WTC11 (cell line): ENCODE data around the gene LAMA2. TPM values are rescaled to one million over a fixed set of nuclear protein-coding genes. Genes with fewer than 3 reads are reported as not detected.

ENCODE experiments used
- ATAC-seq: fragments of 200-7000 bp; cut with Tn5 transposase; 2 replicates; pipeline ENCODE4 v1.10.0; 2021; ENCODE audit warnings: mild to moderate bottlenecking, moderate library complexity
- CTCF ChIA-PET: fragments of 300-600 bp; sonication (Branson Sonifier 250); formaldehyde crosslinking; loops from one replicate; lab custom pipeline; 2021; ENCODE audit warnings: antibody characterized with exemption; lab: Charles Lee
- POLR2A ChIA-PET: fragments of 350-600 bp; sonication (Branson Sonifier 250); formaldehyde crosslinking; loops from one replicate; lab custom pipeline; 2021; ENCODE audit warnings: antibody characterized with exemption; lab: Charles Lee
- DNase-seq: peaks from one replicate; pipeline ENCODE4 v3.0.0; 2021; ENCODE audit warnings: low spot score
- H3K27ac Mint-ChIP-seq: 2 replicates; pipeline ENCODE4 v1.8.0; 2021; ENCODE audit warnings: mixed read lengths
- H3K27me3 Mint-ChIP-seq: 2 replicates; pipeline ENCODE4 v1.8.0; 2021; ENCODE audit warnings: low read depth, mild to moderate bottlenecking, moderate library complexity, mixed read lengths
- H3K36me3 Mint-ChIP-seq: 2 replicates; pipeline ENCODE4 v1.8.0; 2021; ENCODE audit warnings: mixed read lengths
- H3K4me1 Mint-ChIP-seq: 2 replicates; pipeline ENCODE4 v1.8.0; 2022; ENCODE audit warnings: mixed read lengths
- H3K4me3 Mint-ChIP-seq: 2 replicates; pipeline ENCODE4 v1.8.0; 2021; ENCODE audit warnings: mild to moderate bottlenecking, moderate library complexity, mixed read lengths
- H3K9me3 Mint-ChIP-seq: 2 replicates; pipeline ENCODE4 v1.8.0; 2021; ENCODE audit warnings: mixed read lengths
- CDX4 ChIP-seq: fragments of 250-450 bp; sonication (Bioruptor Pico); IDR thresholded peaks from 2 replicates; pipeline ENCODE4 v1.9.0; 2021; ENCODE audit warnings: moderate library complexity, mild to moderate bottlenecking, inconsistent platforms, borderline replicate concordance
- CREM ChIP-seq: sonication (generic); formaldehyde crosslinking; IDR thresholded peaks from 2 replicates; pipeline ENCODE4 v1.8.1; 2022; ENCODE audit warnings: mild to moderate bottlenecking, missing genetic modification reagents, moderate library complexity
- EMX1 ChIP-seq: fragments of 250-450 bp; sonication (Bioruptor Pico); IDR thresholded peaks from 2 replicates; pipeline ENCODE4 v1.8.0; 2021; ENCODE audit warnings: mild to moderate bottlenecking
- ESRRA ChIP-seq: sonication (generic); formaldehyde crosslinking; IDR thresholded peaks from 2 replicates; pipeline ENCODE4 v1.8.1; 2022; ENCODE audit warnings: mild to moderate bottlenecking, missing genetic modification reagents, borderline replicate concordance
- ETV6 ChIP-seq: sonication (generic); formaldehyde crosslinking; IDR thresholded peaks from 2 replicates; pipeline ENCODE4 v1.8.1; 2022; ENCODE audit warnings: mild to moderate bottlenecking, missing genetic modification reagents
- FOXK1 ChIP-seq: sonication (generic); formaldehyde crosslinking; IDR thresholded peaks from 2 replicates; pipeline ENCODE4 v1.8.0; 2022; ENCODE audit warnings: mild to moderate bottlenecking, moderate library complexity, missing genetic modification reagents
- GABPB1 ChIP-seq: sonication (generic); formaldehyde crosslinking; IDR thresholded peaks from 2 replicates; pipeline ENCODE4 v1.8.1; 2023; ENCODE audit warnings: mild to moderate bottlenecking, missing genetic modification reagents
- NR1H2 ChIP-seq: sonication (generic); formaldehyde crosslinking; IDR thresholded peaks from 2 replicates; pipeline ENCODE4 v1.9.0; 2021; ENCODE audit warnings: mild to moderate bottlenecking, moderate library complexity, missing genetic modification reagents
- NR3C1 ChIP-seq: sonication (generic); formaldehyde crosslinking; conservative IDR thresholded peaks from 2 replicates; pipeline ENCODE4 v1.8.1; 2023; ENCODE audit warnings: low read depth, mild to moderate bottlenecking, missing genetic modification reagents
- PRRX2 ChIP-seq: fragments of 250-450 bp; sonication (Bioruptor Pico); IDR thresholded peaks from 2 replicates; pipeline ENCODE4 v1.8.0; 2021; ENCODE audit warnings: mild to moderate bottlenecking
- SMAD3 ChIP-seq: sonication (generic); formaldehyde crosslinking; IDR thresholded peaks from 2 replicates; pipeline ENCODE4 v1.8.0; 2022; ENCODE audit warnings: missing genetic modification reagents, mild to moderate bottlenecking, borderline replicate concordance
- TP53 ChIP-seq: sonication (generic); formaldehyde crosslinking; IDR thresholded peaks from 2 replicates; pipeline ENCODE4 v1.8.1; 2023; ENCODE audit warnings: mild to moderate bottlenecking, missing genetic modification reagents
- USF1 ChIP-seq: sonication (generic); formaldehyde crosslinking; IDR thresholded peaks from 2 replicates; pipeline ENCODE4 v1.8.0; 2022; ENCODE audit warnings: mild to moderate bottlenecking, missing genetic modification reagents
- USF2 ChIP-seq: sonication (generic); formaldehyde crosslinking; IDR thresholded peaks from 2 replicates; pipeline ENCODE4 v1.8.1; 2023; ENCODE audit warnings: mild to moderate bottlenecking, missing genetic modification reagents, moderate library complexity
- ZNF138 ChIP-seq: sonication (generic); formaldehyde crosslinking; conservative IDR thresholded peaks from 2 replicates; pipeline ENCODE4 v1.8.1; 2022; ENCODE audit warnings: mild to moderate bottlenecking, moderate library complexity, missing genetic modification reagents
- ZNF219 ChIP-seq: sonication (generic); formaldehyde crosslinking; IDR thresholded peaks from 2 replicates; pipeline ENCODE4 v1.8.0; 2023; ENCODE audit warnings: missing genetic modification reagents, mild to moderate bottlenecking, borderline replicate concordance
- ZNF263 ChIP-seq: sonication (generic); formaldehyde crosslinking; IDR thresholded peaks from 2 replicates; pipeline ENCODE4 v1.8.1; 2022; ENCODE audit warnings: low read depth, mild to moderate bottlenecking, moderate library complexity, missing genetic modification reagents
- ZNF671 ChIP-seq: fragments of 250-450 bp; sonication (Bioruptor Pico); IDR thresholded peaks from 2 replicates; pipeline ENCODE4 v1.8.0; 2021; ENCODE audit warnings: mild to moderate bottlenecking
- total RNA-seq: library from RNA; stranded (reverse); gene quantifications from 3 replicates; pipeline ENCODE4 v1.2.3, GENCODE V29; 2021
- TF ChIP-seq, protein P1 (sequence below): sonication (generic); formaldehyde crosslinking; IDR thresholded peaks from 2 replicates; pipeline ENCODE4 v1.8.1; 2023; ENCODE audit warnings: mild to moderate bottlenecking, moderate library complexity, missing genetic modification reagents
- TF ChIP-seq, protein P2 (sequence below): fragments of 250-450 bp; sonication (Bioruptor Pico); IDR thresholded peaks from 2 replicates; pipeline ENCODE4 v1.9.0; 2021; ENCODE audit warnings: mild to moderate bottlenecking
- TF ChIP-seq, protein P3 (sequence below): sonication (generic); formaldehyde crosslinking; conservative IDR thresholded peaks from 2 replicates; pipeline ENCODE4 v1.8.1; 2023; ENCODE audit warnings: mild to moderate bottlenecking, low read depth, missing genetic modification reagents, moderate library complexity
- TF ChIP-seq, protein P4 (sequence below): sonication (generic); formaldehyde crosslinking; IDR thresholded peaks from 2 replicates; pipeline ENCODE4 v1.8.0; 2022; ENCODE audit warnings: mild to moderate bottlenecking, missing genetic modification reagents
- TF ChIP-seq, protein P5 (sequence below): sonication (generic); formaldehyde crosslinking; conservative IDR thresholded peaks from 2 replicates; pipeline ENCODE4 v1.8.1; 2022; ENCODE audit warnings: mild to moderate bottlenecking, missing genetic modification reagents
- TF ChIP-seq, protein P6 (sequence below): fragments of 250-450 bp; sonication (Bioruptor Pico); conservative IDR thresholded peaks from 2 replicates; pipeline ENCODE4 v1.9.0; 2021; ENCODE audit warnings: mild to moderate bottlenecking

Gene LAMA2
- total RNA-seq, 1 experiment from 2014 or later = 6.6 TPM

DNA sequence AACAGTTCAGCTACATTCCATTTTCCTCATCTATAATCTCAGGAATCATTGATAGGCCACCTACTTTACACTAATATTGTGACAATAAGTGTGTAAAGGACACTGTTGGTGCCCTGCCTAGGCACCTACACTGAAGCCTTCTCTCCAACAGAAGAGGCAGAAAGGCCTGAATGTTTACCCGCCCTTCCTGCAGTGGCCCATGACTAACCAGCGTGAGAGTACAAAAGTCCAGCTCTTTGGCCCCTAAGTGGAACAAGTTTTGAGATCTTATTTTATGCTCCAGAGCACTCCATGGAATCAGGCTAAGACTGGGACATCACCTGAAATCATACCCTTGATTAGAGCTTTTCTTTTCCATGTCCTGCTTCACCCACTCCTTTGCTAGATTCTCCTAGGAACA is 467.3 kb downstream of the LAMA2 start:
- H3K27me3 Mint-ChIP-seq = no peaks in the 10 kb centered on the region
- no peak for DNase-seq
- peaks cover 2% of the 10 kb centered on the region for H3K4me1 Mint-ChIP-seq
- TF ChIP-seq CREM (CRISPR knock-in tag) (no peak), ETV6 (CRISPR knock-in tag) (no peak), GABPB1 (CRISPR knock-in tag) (no peak), ZNF671 (CRISPR knock-in tag) (no peak), ZNF138 (CRISPR knock-in tag) (no peak), USF2 (CRISPR knock-in tag) (no peak), EMX1 (no peak), FOXK1 (no peak), NR3C1 (CRISPR knock-in tag) (no peak), TP53 (CRISPR knock-in tag) (no peak), PRRX2 (no peak)
- TF ChIP-seq, protein P1, sequence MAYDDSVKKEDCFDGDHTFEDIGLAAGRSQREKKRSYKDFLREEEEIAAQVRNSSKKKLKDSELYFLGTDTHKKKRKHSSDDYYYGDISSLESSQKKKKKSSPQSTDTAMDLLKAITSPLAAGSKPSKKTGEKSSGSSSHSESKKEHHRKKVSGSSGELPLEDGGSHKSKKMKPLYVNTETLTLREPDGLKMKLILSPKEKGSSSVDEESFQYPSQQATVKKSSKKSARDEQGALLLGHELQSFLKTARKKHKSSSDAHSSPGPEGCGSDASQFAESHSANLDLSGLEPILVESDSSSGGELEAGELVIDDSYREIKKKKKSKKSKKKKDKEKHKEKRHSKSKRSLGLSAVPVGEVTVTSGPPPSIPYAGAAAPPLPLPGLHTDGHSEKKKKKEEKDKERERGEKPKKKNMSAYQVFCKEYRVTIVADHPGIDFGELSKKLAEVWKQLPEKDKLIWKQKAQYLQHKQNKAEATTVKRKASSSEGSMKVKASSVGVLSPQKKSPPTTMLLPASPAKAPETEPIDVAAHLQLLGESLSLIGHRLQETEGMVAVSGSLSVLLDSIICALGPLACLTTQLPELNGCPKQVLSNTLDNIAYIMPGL (CRISPR knock-in tag) = no peak
- TF ChIP-seq, protein P2, sequence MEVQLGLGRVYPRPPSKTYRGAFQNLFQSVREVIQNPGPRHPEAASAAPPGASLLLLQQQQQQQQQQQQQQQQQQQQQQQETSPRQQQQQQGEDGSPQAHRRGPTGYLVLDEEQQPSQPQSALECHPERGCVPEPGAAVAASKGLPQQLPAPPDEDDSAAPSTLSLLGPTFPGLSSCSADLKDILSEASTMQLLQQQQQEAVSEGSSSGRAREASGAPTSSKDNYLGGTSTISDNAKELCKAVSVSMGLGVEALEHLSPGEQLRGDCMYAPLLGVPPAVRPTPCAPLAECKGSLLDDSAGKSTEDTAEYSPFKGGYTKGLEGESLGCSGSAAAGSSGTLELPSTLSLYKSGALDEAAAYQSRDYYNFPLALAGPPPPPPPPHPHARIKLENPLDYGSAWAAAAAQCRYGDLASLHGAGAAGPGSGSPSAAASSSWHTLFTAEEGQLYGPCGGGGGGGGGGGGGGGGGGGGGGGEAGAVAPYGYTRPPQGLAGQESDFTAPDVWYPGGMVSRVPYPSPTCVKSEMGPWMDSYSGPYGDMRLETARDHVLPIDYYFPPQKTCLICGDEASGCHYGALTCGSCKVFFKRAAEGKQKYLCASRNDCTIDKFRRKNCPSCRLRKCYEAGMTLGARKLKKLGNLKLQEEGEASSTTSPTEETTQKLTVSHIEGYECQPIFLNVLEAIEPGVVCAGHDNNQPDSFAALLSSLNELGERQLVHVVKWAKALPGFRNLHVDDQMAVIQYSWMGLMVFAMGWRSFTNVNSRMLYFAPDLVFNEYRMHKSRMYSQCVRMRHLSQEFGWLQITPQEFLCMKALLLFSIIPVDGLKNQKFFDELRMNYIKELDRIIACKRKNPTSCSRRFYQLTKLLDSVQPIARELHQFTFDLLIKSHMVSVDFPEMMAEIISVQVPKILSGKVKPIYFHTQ (CRISPR knock-in tag) = no peak
- TF ChIP-seq, protein P3, sequence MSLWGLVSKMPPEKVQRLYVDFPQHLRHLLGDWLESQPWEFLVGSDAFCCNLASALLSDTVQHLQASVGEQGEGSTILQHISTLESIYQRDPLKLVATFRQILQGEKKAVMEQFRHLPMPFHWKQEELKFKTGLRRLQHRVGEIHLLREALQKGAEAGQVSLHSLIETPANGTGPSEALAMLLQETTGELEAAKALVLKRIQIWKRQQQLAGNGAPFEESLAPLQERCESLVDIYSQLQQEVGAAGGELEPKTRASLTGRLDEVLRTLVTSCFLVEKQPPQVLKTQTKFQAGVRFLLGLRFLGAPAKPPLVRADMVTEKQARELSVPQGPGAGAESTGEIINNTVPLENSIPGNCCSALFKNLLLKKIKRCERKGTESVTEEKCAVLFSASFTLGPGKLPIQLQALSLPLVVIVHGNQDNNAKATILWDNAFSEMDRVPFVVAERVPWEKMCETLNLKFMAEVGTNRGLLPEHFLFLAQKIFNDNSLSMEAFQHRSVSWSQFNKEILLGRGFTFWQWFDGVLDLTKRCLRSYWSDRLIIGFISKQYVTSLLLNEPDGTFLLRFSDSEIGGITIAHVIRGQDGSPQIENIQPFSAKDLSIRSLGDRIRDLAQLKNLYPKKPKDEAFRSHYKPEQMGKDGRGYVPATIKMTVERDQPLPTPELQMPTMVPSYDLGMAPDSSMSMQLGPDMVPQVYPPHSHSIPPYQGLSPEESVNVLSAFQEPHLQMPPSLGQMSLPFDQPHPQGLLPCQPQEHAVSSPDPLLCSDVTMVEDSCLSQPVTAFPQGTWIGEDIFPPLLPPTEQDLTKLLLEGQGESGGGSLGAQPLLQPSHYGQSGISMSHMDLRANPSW (CRISPR knock-in tag) = no peak
- TF ChIP-seq, protein P4, sequence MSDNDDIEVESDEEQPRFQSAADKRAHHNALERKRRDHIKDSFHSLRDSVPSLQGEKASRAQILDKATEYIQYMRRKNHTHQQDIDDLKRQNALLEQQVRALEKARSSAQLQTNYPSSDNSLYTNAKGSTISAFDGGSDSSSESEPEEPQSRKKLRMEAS (CRISPR knock-in tag) = no peak
- no peak for ATAC-seq
- H3K27ac Mint-ChIP-seq = 0 out of 2 replicates have a peak overlapping the region, but pooled peaks have one; percentile 21
- POLR2A ChIA-PET = no interaction called here
- H3K4me3 Mint-ChIP-seq = no peak overlapping the region
- H3K36me3 Mint-ChIP-seq = no peaks in the 10 kb centered on the region
- CTCF ChIA-PET = interaction anchor here (0.8 kb wide), 1 partner anchor 20 kb away, joined by 3 read pairs; no protein-coding TSS in a partner anchor
- H3K9me3 Mint-ChIP-seq = no peaks in the 10 kb centered on the region

GRCh38 chr6:129351807-129352206 is 468.9 kb downstream of the LAMA2 start:
- Mint-ChIP-seq H3K9me3 (no peaks in the 10 kb centered on the region), H3K4me1 (peaks cover 14% of the 10 kb centered on the region), H3K36me3 (no peaks in the 10 kb centered on the region), H3K27me3 (no peaks in the 10 kb centered on the region), H3K4me3 (no peak overlapping the region), H3K27ac (no peak overlapping the region)
- no peak for DNase-seq
- no peak for ATAC-seq
- ChIA-PET POLR2A (no interaction called here), CTCF (no interaction called here)
- TF ChIP-seq EMX1 = no peak
- TF ChIP-seq PRRX2 = no peak
- TF ChIP-seq, protein P5, sequence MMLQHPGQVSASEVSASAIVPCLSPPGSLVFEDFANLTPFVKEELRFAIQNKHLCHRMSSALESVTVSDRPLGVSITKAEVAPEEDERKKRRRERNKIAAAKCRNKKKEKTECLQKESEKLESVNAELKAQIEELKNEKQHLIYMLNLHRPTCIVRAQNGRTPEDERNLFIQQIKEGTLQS (CRISPR knock-in tag) = no peak
- TF ChIP-seq, protein P6, sequence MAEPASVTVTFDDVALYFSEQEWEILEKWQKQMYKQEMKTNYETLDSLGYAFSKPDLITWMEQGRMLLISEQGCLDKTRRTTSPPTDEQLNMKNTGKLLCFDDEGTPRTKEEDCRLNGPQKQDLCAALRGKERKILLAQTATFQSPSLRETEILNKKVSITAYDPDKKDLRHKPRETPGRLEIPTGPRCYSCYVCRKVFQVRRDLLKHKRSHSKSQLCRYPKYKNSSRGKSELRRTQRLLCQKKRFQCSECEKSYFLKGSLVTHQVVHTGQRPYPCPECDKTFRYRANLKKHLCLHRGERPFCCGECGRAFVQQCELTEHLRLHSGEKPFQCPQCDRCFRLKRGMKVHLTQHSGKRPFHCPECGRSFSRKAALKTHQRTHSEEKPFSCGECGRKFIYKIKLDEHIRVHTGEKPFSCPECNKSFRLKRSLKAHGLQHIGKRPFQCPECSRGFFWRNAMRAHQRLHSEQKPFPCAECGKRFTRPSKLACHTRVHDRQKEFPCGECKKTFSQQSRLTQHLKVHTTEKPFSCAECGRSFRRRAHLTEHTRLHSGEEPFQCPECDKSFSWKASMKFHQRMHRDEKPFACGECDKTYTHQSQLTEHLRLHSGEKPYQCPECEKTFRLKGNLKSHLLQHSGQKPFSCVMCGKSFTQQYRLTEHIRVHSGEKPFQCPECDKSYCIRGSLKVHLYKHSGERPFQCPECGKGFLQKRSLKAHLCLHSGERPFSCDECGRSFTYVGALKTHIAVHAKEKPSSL = no peak
- no peak for TF ChIP-seq ZNF219
- no peak for TF ChIP-seq USF1 (CRISPR knock-in tag)
- TF ChIP-seq ZNF263 (CRISPR knock-in tag) = no peak
- no peak for TF ChIP-seq ESRRA (CRISPR knock-in tag)
- no peak for TF ChIP-seq SMAD3 (CRISPR knock-in tag)
- TF ChIP-seq CREM (CRISPR knock-in tag) = no peak
- TF ChIP-seq NR1H2 (CRISPR knock-in tag) = no peak
- no peak for TF ChIP-seq CDX4 (CRISPR knock-in tag)
